CD4-positive, alpha-beta T cell (primary cell): ENCODE measurements around the gene DHDH. TPM values are rescaled to one million over a fixed set of nuclear protein-coding genes. Genes with fewer than 3 reads are reported as not detected.
"Not testable (repeated sequence)": the region's sequence is repeated elsewhere in the genome, so short reads cannot be mapped to it uniquely, and the experiment has no call there.

Experiments
- ATAC-seq: fragments of 200-7000 bp; cut with Tn5 transposase; one replicate; pipeline ENCODE4 v1.10.0; 2022; ENCODE audit warnings: mild to moderate bottlenecking; ENCODE audit not compliant: poor library complexity
- CTCF ChIA-PET: fragments of 350-600 bp; sonication (Branson Sonifier 250); formaldehyde crosslinking; loops from one replicate; lab custom pipeline; 2021; ENCODE audit warnings: antibody characterized with exemption, inconsistent platforms; lab: Charles Lee
- POLR2A ChIA-PET: fragments of 350-600 bp; sonication (Branson Sonifier 250); formaldehyde crosslinking; loops from one replicate; lab custom pipeline; 2021; ENCODE audit warnings: antibody characterized with exemption, inconsistent platforms; lab: Charles Lee
- DNase-seq, 14 experiments: peaks; one replicate each; pipeline ENCODE4 v3.0.0-alpha.2; 2013 to 2020; ENCODE audit warnings: mixed read lengths in 2 of 14
- H3K27ac ChIP-seq, 2 donors: one replicate each; pipeline versions ENCODE4 v1.5.1 to v1.7.0; 2013; ENCODE audit warnings: low read length in 2 of 2, low read depth in 1 of 2, mild to moderate bottlenecking in 1 of 2
- H3K27me3 ChIP-seq, 2 experiments: 1 replicate in 1 of 2; 2 replicates in 1 of 2; pipeline versions ENCODE4 v1.6.1 to v1.7.0; 2013; ENCODE audit warnings: low read length in 2 of 2, control low read depth in 1 of 2, mild to moderate bottlenecking in 1 of 2, moderate library complexity in 1 of 2; ENCODE audit not compliant: insufficient read depth in 2 of 2, control insufficient read depth in 1 of 2
- H3K36me3 ChIP-seq: one replicate; pipeline ENCODE4 v1.6.1; 2013; ENCODE audit warnings: low read length, control low read depth; ENCODE audit not compliant: insufficient read depth
- H3K4me1 ChIP-seq: one replicate; pipeline ENCODE4 v1.6.1; 2013; ENCODE audit warnings: low read length, control low read depth; ENCODE audit not compliant: insufficient read depth
- H3K4me3 ChIP-seq: one replicate; pipeline ENCODE4 v1.5.1; 2013; ENCODE audit warnings: mild to moderate bottlenecking, low read length, moderate library complexity
- H3K9me3 ChIP-seq, 2 experiments: 1 replicate in 1 of 2; 2 replicates in 1 of 2; pipeline versions ENCODE4 v1.6.1 to v1.7.0; 2013; ENCODE audit warnings: low read length in 2 of 2, mild to moderate bottlenecking in 2 of 2, control low read depth in 1 of 2, moderate library complexity in 1 of 2; ENCODE audit not compliant: control insufficient read depth in 1 of 2, insufficient read depth in 1 of 2
- H3K27ac Mint-ChIP-seq: one replicate; pipeline ENCODE4 v1.8.0; 2020; ENCODE audit warnings: mixed read lengths
- H3K27me3 Mint-ChIP-seq: one replicate; pipeline ENCODE4 v1.8.0; 2021; ENCODE audit warnings: mixed read lengths
- H3K36me3 Mint-ChIP-seq: one replicate; pipeline ENCODE4 v1.8.0; 2021; ENCODE audit warnings: low read depth, mixed read lengths
- H3K4me1 Mint-ChIP-seq: one replicate; pipeline ENCODE4 v1.8.0; 2021; ENCODE audit warnings: low read depth, mixed read lengths
- H3K4me3 Mint-ChIP-seq: one replicate; pipeline ENCODE4 v1.8.0; 2020; ENCODE audit warnings: mild to moderate bottlenecking, mixed read lengths
- H3K9me3 Mint-ChIP-seq: one replicate; pipeline ENCODE4 v1.8.0; 2020; ENCODE audit warnings: mixed read lengths
- intact Hi-C, 2 experiments: fragments of 100-400 bp; cut with DNase I in 1 of 2; cut with micrococcal nuclease in 1 of 2; formaldehyde crosslinking; loops; one replicate each; pipeline versions ENCODE4 v1.15.1 to v1.9.0; 2023 to 2025; cut with DNase I, micrococcal nuclease
- total RNA-seq, 174 experiments: library from RNA in 2 of 174; stranded (reverse) in 2 of 174; gene quantifications; one replicate each; pipeline ENCODE4 v1.2.3 and lab custom pipeline; 2021 to 2026
- TF ChIP-seq, protein P1 (sequence below): fragments of 200-600 bp; IDR thresholded peaks from one replicate; pipeline ENCODE4 v1.8.0; 2022; ENCODE audit warnings: antibody characterized with exemption, mild to moderate bottlenecking

Gene DHDH
- total RNA-seq, 2 experiments from 2014 or later: 1.1 to 1.8 TPM

DNA sequence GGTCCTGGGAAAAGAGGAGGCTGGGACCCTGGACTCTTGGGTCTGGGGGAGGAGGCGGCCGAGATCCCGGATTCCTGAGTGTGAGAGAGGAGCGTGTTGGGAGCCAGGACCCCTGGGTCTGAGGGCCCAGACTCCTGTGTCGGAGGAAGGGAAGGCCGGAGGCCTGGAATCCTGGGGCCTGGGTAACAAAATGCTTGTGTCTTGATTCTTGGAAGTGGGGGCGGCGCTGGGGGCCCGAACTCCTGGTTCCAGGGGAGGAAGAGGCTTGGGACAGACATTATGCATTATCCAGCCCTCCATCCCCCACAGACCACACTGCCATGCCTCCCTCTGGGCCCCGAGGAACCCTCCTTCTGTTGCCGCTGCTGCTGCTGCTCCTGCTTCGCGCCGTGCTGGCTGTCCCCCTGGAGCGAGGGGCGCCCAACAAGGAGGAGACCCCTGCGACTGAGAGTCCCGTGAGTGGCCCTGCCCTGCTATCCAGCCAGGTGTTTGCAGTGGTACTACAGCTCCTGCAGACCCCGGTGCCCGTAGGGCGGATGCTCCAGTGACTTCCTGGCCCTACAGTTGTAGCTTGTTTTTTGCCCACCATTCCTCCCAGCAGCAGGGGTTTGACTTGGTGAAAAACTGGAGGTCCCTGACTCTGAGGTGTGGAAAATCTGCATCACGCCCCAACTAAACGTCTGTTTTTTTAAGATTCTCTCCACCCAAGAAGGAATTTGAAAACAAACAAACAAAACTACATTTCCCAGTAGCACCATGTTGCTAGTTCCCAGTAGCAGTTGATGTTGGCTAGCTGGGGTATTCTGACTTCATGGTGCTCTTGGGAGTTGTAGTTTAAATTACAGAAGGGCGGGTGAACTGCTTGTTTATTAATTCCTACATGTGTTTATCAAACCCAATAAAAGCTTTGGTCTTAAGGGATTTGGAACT is 32.8 kb upstream of the DHDH start:
- intact Hi-C loops: loop anchor here (1.0 to 5.0 kb wide), 5 partner anchors 22 to 64 kb away; partner anchors contain the start of genes DHDH (in 1 of the 2) and FTL (in 1 of the 2)
- peaks cover 35% of the 10 kb centered on the region for H3K4me1 Mint-ChIP-seq
- no peaks in the 10 kb centered on the region for H3K27me3 Mint-ChIP-seq
- peak overlapping the region; percentile 65 to 72 for H3K27ac ChIP-seq
- peak overlapping the region; percentile 95 for H3K4me3 Mint-ChIP-seq
- ATAC-seq (peak; percentile 34), DNase-seq (peak in 6 of 14 experiments; percentile 21 to 66 (median 48))
- H3K4me3 ChIP-seq: peak overlapping the region; percentile 92
- H3K9me3 Mint-ChIP-seq: no peaks in the 10 kb centered on the region
- no peaks in the 10 kb centered on the region for H3K9me3 ChIP-seq
- peaks cover 0 to 5% of the 10 kb centered on the region in 2 experiments for H3K27me3 ChIP-seq
- peaks cover 43% of the 10 kb centered on the region for H3K36me3 Mint-ChIP-seq
- ChIA-PET POLR2A (interaction anchor here (1.0 to 3.2 kb wide), 11 partner anchors 17 to 105 kb away, joined by 3 to 55 read pairs (median 4); partner anchors contain the start of genes DHDH, FTL, GYS1 and PPP1R15A), CTCF (interaction anchor here (1.2 to 2.6 kb wide), 4 partner anchors 27 to 93 kb away, joined by 3 to 13 read pairs (median 7); partner anchors contain the start of genes GYS1 and RUVBL2)
- peaks cover 43% of the 10 kb centered on the region for H3K4me1 ChIP-seq
- peaks cover 25% of the 10 kb centered on the region for H3K36me3 ChIP-seq
- TF ChIP-seq, protein P1, sequence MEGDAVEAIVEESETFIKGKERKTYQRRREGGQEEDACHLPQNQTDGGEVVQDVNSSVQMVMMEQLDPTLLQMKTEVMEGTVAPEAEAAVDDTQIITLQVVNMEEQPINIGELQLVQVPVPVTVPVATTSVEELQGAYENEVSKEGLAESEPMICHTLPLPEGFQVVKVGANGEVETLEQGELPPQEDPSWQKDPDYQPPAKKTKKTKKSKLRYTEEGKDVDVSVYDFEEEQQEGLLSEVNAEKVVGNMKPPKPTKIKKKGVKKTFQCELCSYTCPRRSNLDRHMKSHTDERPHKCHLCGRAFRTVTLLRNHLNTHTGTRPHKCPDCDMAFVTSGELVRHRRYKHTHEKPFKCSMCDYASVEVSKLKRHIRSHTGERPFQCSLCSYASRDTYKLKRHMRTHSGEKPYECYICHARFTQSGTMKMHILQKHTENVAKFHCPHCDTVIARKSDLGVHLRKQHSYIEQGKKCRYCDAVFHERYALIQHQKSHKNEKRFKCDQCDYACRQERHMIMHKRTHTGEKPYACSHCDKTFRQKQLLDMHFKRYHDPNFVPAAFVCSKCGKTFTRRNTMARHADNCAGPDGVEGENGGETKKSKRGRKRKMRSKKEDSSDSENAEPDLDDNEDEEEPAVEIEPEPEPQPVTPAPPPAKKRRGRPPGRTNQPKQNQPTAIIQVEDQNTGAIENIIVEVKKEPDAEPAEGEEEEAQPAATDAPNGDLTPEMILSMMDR: no peak
- H3K27ac Mint-ChIP-seq: peak overlapping the region; percentile 88

DNA sequence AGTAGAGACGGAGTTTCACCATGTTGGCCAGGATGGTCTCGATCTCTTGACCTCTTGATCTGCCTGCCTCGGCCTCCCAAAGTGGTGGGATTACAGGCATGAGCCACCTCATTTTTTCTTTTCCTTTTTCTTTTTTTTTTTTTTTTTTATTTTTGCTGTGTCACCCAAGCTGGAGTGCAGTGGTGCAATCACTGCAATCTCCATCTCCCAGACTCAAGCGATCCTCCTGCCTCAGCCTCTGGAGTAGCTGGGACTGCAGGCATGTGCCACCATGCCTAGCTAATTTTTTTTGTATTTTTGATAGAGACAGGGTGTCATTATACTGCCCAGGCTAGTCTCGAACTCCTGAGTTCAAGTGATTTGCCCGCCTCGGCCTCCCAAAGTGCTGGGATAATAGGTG is 31.2 kb upstream of the DHDH start:
- H3K27ac Mint-ChIP-seq, H3K4me3 Mint-ChIP-seq, H3K27me3 Mint-ChIP-seq, H3K27ac ChIP-seq, H3K4me3 ChIP-seq, DNase-seq, H3K9me3 ChIP-seq, ATAC-seq, POLR2A ChIA-PET, H3K27me3 ChIP-seq, H3K9me3 Mint-ChIP-seq: not testable (repeated sequence)
- Histone ChIP-seq H3K4me1 (peaks cover 37% of the 10 kb centered on the region), H3K36me3 (peaks cover 29% of the 10 kb centered on the region)
- CTCF ChIA-PET: interaction anchor here (0.9 to 1.3 kb wide), 2 partner anchors 68 to 256 kb away, joined by 3 read pairs; partner anchors contain the start of gene CA11
- Mint-ChIP-seq H3K36me3 (peaks cover 52% of the 10 kb centered on the region), H3K4me1 (peaks cover 26% of the 10 kb centered on the region)
- intact Hi-C loops: loop anchor here in 1 of 2 experiments (5.0 kb wide), 1 partner anchor 45 kb away; no protein-coding TSS in a partner anchor

DNA sequence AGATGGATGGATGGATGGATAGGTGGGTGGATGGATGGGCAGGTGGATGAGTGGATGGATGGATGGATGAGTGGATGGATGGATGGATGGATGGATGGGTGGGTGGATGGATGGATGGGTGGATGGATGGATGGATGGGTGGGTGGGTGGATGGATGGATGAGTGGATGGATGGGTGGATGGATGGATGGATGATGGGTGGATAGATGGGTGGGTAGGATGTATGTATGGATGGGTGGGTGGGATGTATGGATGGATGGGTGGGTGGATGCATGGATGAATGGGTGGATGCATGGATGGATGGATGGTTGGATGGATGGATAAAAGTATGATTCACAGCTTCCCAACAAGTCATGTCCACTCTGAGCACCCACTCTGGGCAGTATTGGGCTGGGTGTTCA is 29.7 kb upstream of the DHDH start:
- not testable (repeated sequence) for ATAC-seq

DNA sequence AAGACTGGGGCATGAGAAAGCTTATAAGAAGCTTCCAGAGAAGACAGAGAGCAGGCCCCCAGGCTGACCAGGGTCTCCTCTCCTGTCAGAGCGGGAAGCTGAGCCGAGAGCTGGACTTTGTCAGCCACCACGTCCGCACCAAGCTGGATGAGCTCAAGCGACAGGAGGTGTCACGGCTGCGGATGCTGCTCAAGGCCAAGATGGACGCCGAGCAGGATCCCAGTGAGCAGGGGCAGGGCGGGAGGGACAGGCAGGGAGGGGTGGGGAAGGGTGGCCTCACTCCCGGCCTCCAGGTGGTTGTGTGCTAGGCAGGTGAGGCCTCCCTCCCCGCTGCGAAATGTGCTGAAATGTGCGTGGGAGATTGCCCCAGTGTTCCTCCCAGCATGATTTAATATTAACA is 27.8 kb upstream of the DHDH start:
- no peaks in the 10 kb centered on the region for H3K9me3 ChIP-seq
- H3K4me1 ChIP-seq: peaks cover 22% of the 10 kb centered on the region
- H3K4me3 ChIP-seq: no peak overlapping the region
- H3K4me1 Mint-ChIP-seq: peaks cover 18% of the 10 kb centered on the region
- no peak overlapping the region for H3K27ac Mint-ChIP-seq
- intact Hi-C loops: no loop called here
- no peak for DNase-seq
- ATAC-seq: no peak
- H3K9me3 Mint-ChIP-seq: no peaks in the 10 kb centered on the region
- ChIA-PET POLR2A (no interaction called here), CTCF (no interaction called here)
- TF ChIP-seq, protein P1: no peak
- H3K36me3 Mint-ChIP-seq: peaks cover 70% of the 10 kb centered on the region
- H3K27ac ChIP-seq: no peak overlapping the region
- no peak overlapping the region for H3K4me3 Mint-ChIP-seq
- H3K27me3 ChIP-seq: no peaks in the 10 kb centered on the region
- H3K36me3 ChIP-seq: peaks cover 52% of the 10 kb centered on the region
- H3K27me3 Mint-ChIP-seq: no peaks in the 10 kb centered on the region

More for the DNA sequence above, 29.7 kb upstream of the DHDH start:
- H3K4me1 ChIP-seq: peaks cover 37% of the 10 kb centered on the region
- H3K36me3 ChIP-seq: peaks cover 40% of the 10 kb centered on the region
- POLR2A ChIA-PET, CTCF ChIA-PET, H3K27me3 ChIP-seq, H3K4me3 ChIP-seq, H3K4me3 Mint-ChIP-seq, DNase-seq, H3K27ac Mint-ChIP-seq, H3K27me3 Mint-ChIP-seq, H3K9me3 Mint-ChIP-seq, H3K27ac ChIP-seq, H3K9me3 ChIP-seq: not testable (repeated sequence)
- intact Hi-C loops: loop anchor here in 1 of 2 experiments (5.0 kb wide), 1 partner anchor 46 kb away; no protein-coding TSS in a partner anchor
- peaks cover 26% of the 10 kb centered on the region for H3K4me1 Mint-ChIP-seq
- peaks cover 64% of the 10 kb centered on the region for H3K36me3 Mint-ChIP-seq
